ENCODE measurements around the gene STOX2.

- TF ChIP-seq CTCF (IDR thresholded peaks at IDR 0.05; ENCODE audit: insufficient read depth, low read depth, low read length) (no peak), EZH2 (IDR thresholded peaks at IDR 0.05; ENCODE audit: insufficient read depth, low read length) (peak; percentile 21)
Observed at GRCh38 chr4:183906739-183907651, 1.9 kb downstream of the STOX2 start.
